OCI-LY7 (cell line): ENCODE measurements around the gene PDZD2. TPM values are rescaled to one million over a fixed set of nuclear protein-coding genes. Genes with fewer than 3 reads are reported as not detected.
A peak's percentile ranks its signal among the peaks of the same experiment; 100 is the strongest.

Experiments
- BruUV-seq: library from RNA; stranded (reverse); fragments of 400-500 nt; replicated peaks from 2 replicates; lab custom pipeline; 2021; lab: Mats Ljungman, UMichigan
- CTCF ChIA-PET: fragments of 300-600 bp; sonication (Branson Sonifier 250); formaldehyde crosslinking; loops from one replicate; lab custom pipeline; 2022; ENCODE audit warnings: antibody characterized with exemption; ENCODE audit not compliant: unreplicated experiment; lab: Charles Lee
- POLR2A ChIA-PET: fragments of 300-600 bp; sonication (Branson Sonifier 250); formaldehyde crosslinking; loops from one replicate; lab custom pipeline; 2022; ENCODE audit warnings: antibody characterized with exemption; lab: Charles Lee
- DNase-seq: peaks from one replicate; pipeline ENCODE4 v3.0.0-alpha.2; 2015; ENCODE audit warnings: low spot score
- H2AFZ ChIP-seq: fragments of 200-600 bp; sonication (generic), shearing (Covaris generic); 2 replicates; pipeline ENCODE4 v1.6.1; 2014; ENCODE audit warnings: mild to moderate bottlenecking, antibody characterized with exemption, low read length, moderate library complexity
- H3K27ac ChIP-seq: fragments of 200-600 bp; sonication (generic); 2 replicates; pipeline ENCODE4 v1.5.1; 2014; ENCODE audit warnings: mixed run types, low read depth, mild to moderate bottlenecking, moderate library complexity, low read length, inconsistent platforms; ENCODE audit not compliant: poor library complexity, severe bottlenecking
- H3K36me3 ChIP-seq: fragments of 200-600 bp; sonication (generic); 2 replicates; pipeline ENCODE4 v1.6.1; 2014; ENCODE audit warnings: mild to moderate bottlenecking, antibody characterized with exemption, low read length, moderate library complexity, mixed read lengths; ENCODE audit not compliant: insufficient read depth
- H3K4me1 ChIP-seq: fragments of 200-600 bp; sonication (generic); 2 replicates; pipeline ENCODE4 v1.5.1; 2014; ENCODE audit warnings: mild to moderate bottlenecking, low read length; ENCODE audit not compliant: insufficient read depth, poor library complexity, severe bottlenecking
- H3K4me2 ChIP-seq: fragments of 200-600 bp; sonication (generic); 2 replicates; pipeline ENCODE4 v1.6.1; 2014; ENCODE audit warnings: mild to moderate bottlenecking, low read length
- H3K4me3 ChIP-seq: fragments of 200-600 bp; sonication (generic); 2 replicates; pipeline ENCODE4 v1.5.1; 2014; ENCODE audit warnings: mild to moderate bottlenecking, low read depth, low read length; ENCODE audit not compliant: poor library complexity, severe bottlenecking
- H3K79me2 ChIP-seq: fragments of 200-600 bp; sonication (generic); 2 replicates; pipeline ENCODE4 v1.6.1; 2016; ENCODE audit warnings: low read depth, mild to moderate bottlenecking, low read length, moderate library complexity, mixed read lengths; ENCODE audit not compliant: insufficient read depth
- H3K9me2 ChIP-seq: fragments of 200-600 bp; sonication (generic); 2 replicates; pipeline ENCODE4 v1.6.1; 2016; ENCODE audit warnings: mild to moderate bottlenecking, low read length, mixed read lengths; ENCODE audit not compliant: insufficient read depth
- H3K9me3 ChIP-seq: fragments of 200-600 bp; sonication (generic); 2 replicates; pipeline ENCODE4 v1.6.1; 2014; ENCODE audit warnings: mild to moderate bottlenecking, mixed run types, low read length, mixed read lengths
- H4K20me1 ChIP-seq: fragments of 200-600 bp; sonication (generic); 2 replicates; pipeline ENCODE4 v1.6.1; 2014; ENCODE audit warnings: mild to moderate bottlenecking, antibody characterized with exemption, low read length, moderate library complexity, mixed read lengths; ENCODE audit not compliant: insufficient read depth
- CTCF ChIP-seq: fragments of 200-600 bp; sonication (generic); conservative IDR thresholded peaks from 2 replicates; pipeline ENCODE4 v1.5.1; 2014; ENCODE audit warnings: mild to moderate bottlenecking, antibody characterized with exemption, low read length, moderate library complexity, mixed read lengths
- EZH2phosphoT487 ChIP-seq: fragments of 200-600 bp; sonication (generic); IDR thresholded peaks from 2 replicates; pipeline ENCODE4 v1.6.1; 2018; ENCODE audit warnings: low read depth, borderline replicate concordance, mild to moderate bottlenecking, mixed run types, antibody characterized with exemption, low read length, moderate library complexity, mixed read lengths
- intact Hi-C: fragments of 100-400 bp; cut with micrococcal nuclease; formaldehyde crosslinking; loops from one replicate; pipeline ENCODE4 v1.10.0; 2022; ENCODE audit not compliant: unreplicated experiment
- total RNA-seq, 2 experiments: library from RNA; depleted of rRNA in 1 of 2; stranded (reverse); fragments of >200 nt in 1 of 2; shearing (Covaris generic) in 1 of 2; gene quantifications; 2 replicates each; pipeline ENCODE4 v1.2.3, GENCODE V29; 2014 to 2022

PDZD2 gene
- total RNA-seq, 2 experiments from 2014 or later, result 8.6 to 10.6 TPM

GRCh38 chr5:31995714-31996113 lies 356.8 kb downstream of the PDZD2 start:
- no TSS peak for BruUV-seq

GRCh38 chr5:31996909-31997308 lies 358.0 kb downstream of the PDZD2 start:
- intact Hi-C loops, result loop anchor here (5.0 to 10.0 kb wide), 3 partner anchors 80 to 1445 kb away; partner anchors contain the start of genes MTMR12 and TARS1
- H3K4me1 ChIP-seq, result peaks cover 72% of the 10 kb centered on the region
- DNase-seq, result peak; percentile 31
- H4K20me1 ChIP-seq, result no peaks in the 10 kb centered on the region
- TF ChIP-seq CTCF, result no peak
- TF ChIP-seq EZH2phosphoT487, result no peak
- ChIA-PET POLR2A (interaction anchor here (0.9 to 5.1 kb wide), 13 partner anchors 9 to 130 kb away, joined by 3 to 42 read pairs (median 4); no protein-coding TSS in a partner anchor), CTCF (interaction anchor here (0.6 to 1.5 kb wide), 3 partner anchors 9 to 21 kb away, joined by 3 read pairs; no protein-coding TSS in a partner anchor)
- H3K9me2 ChIP-seq, result no peaks in the 10 kb centered on the region
- peaks cover 13% of the 10 kb centered on the region; the same call in 1 of the 2 replicates for H3K36me3 ChIP-seq
- BruUV-seq, result no TSS peak
- peak overlapping the region; percentile 88 for H3K27ac ChIP-seq
- peaks cover 25% of the 10 kb centered on the region; the same call in 1 of the 2 replicates for H3K79me2 ChIP-seq
- H3K4me3 ChIP-seq, result peak overlapping the region; percentile 69
- peak overlapping the region; percentile 76 for H3K4me2 ChIP-seq
- H2AFZ ChIP-seq, result peak overlapping the region; percentile 52; the same call in 1 of the 2 replicates
- H3K9me3 ChIP-seq, result no peaks in the 10 kb centered on the region

More at GRCh38 chr5:31995714-31996113, 356.8 kb downstream of the PDZD2 start:
- Histone ChIP-seq H3K4me1 (peaks cover 75% of the 10 kb centered on the region), H3K4me2 (peak overlapping the region; percentile 76), H3K9me2 (no peaks in the 10 kb centered on the region), H4K20me1 (no peaks in the 10 kb centered on the region), H3K36me3 (peaks cover 13% of the 10 kb centered on the region; the same call in 1 of the 2 replicates), H3K79me2 (peaks cover 25% of the 10 kb centered on the region; the same call in 1 of the 2 replicates), H3K27ac (peak overlapping the region; percentile 88), H2AFZ (peak overlapping the region; percentile 52; the same call in 1 of the 2 replicates), H3K9me3 (no peaks in the 10 kb centered on the region), H3K4me3 (peak overlapping the region; percentile 69)
- intact Hi-C loops, result loop anchor here (1.0 to 10.0 kb wide), 7 partner anchors 9 to 1447 kb away; partner anchors contain the start of genes MTMR12 and TARS1
- TF ChIP-seq CTCF (no peak), EZH2phosphoT487 (no peak)
- ChIA-PET POLR2A (interaction anchor here (1.6 to 5.1 kb wide), 5 partner anchors 10 to 24 kb away, joined by 3 to 42 read pairs (median 18); no protein-coding TSS in a partner anchor), CTCF (no interaction called here)
- peak; percentile 58 for DNase-seq
